WI38 (cell line): Measurements from ENCODE around the gene KIAA0753.
"Not testable (repeated sequence)": the region's sequence is repeated elsewhere in the genome, so short reads cannot be mapped to it uniquely, and the experiment has no call there.

Experiments used
- H3K4me3 ChIP-seq: 2 replicates; pipeline ENCODE4 v1.5.1; 2011; ENCODE audit warnings: low read depth, mild to moderate bottlenecking, control low read depth, low read length
- CTCF ChIP-seq: IDR thresholded peaks from 2 replicates; pipeline ENCODE4 v1.5.1; 2012; ENCODE audit warnings: low read depth, mild to moderate bottlenecking, control low read depth, low read length

Gene KIAA0753

GRCh38 chr17:6596081-6596480 is 44.4 kb downstream of the KIAA0753 start:
- TF ChIP-seq CTCF: no peak
- H3K4me3 ChIP-seq: no peak overlapping the region

- H3K4me3 ChIP-seq: not testable (repeated sequence)
Measured at GRCh38 chr17:6593371-6593770, 47.1 kb downstream of the KIAA0753 start.

GRCh38 chr17:6592173-6592572 is 48.3 kb downstream of the KIAA0753 start:
- H3K4me3 ChIP-seq: no peak overlapping the region
- no peak for TF ChIP-seq CTCF

GRCh38 chr17:6591599-6592158 is 48.8 kb downstream of the KIAA0753 start:
- TF ChIP-seq CTCF: no peak
- no peak overlapping the region for H3K4me3 ChIP-seq

GRCh38 chr17:6589266-6589946 is 51.1 kb downstream of the KIAA0753 start:
- no peak for TF ChIP-seq CTCF
- H3K4me3 ChIP-seq: no peak overlapping the region

GRCh38 chr17:6588165-6588564 is 52.3 kb downstream of the KIAA0753 start:
- TF ChIP-seq CTCF: no peak
- no peak overlapping the region for H3K4me3 ChIP-seq

- TF ChIP-seq CTCF: no peak
- H3K4me3 ChIP-seq: no peak overlapping the region
Measured at GRCh38 chr17:6587310-6587709, 53.2 kb downstream of the KIAA0753 start.

GRCh38 chr17:6583411-6583810 is 57.1 kb downstream of the KIAA0753 start:
- TF ChIP-seq CTCF: no peak
- no peak overlapping the region for H3K4me3 ChIP-seq
